ENCODE measurements around the gene USP3.

USP3 gene, protein sequence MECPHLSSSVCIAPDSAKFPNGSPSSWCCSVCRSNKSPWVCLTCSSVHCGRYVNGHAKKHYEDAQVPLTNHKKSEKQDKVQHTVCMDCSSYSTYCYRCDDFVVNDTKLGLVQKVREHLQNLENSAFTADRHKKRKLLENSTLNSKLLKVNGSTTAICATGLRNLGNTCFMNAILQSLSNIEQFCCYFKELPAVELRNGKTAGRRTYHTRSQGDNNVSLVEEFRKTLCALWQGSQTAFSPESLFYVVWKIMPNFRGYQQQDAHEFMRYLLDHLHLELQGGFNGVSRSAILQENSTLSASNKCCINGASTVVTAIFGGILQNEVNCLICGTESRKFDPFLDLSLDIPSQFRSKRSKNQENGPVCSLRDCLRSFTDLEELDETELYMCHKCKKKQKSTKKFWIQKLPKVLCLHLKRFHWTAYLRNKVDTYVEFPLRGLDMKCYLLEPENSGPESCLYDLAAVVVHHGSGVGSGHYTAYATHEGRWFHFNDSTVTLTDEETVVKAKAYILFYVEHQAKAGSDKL
- long read RNA-seq, donor 1, partial matches to known transcripts: 0 of 4 reads
- long read RNA-seq, donor 1, other reads (novel, unspliced or antisense): 0 of 4 reads
- long read RNA-seq, donor 2, partial matches to known transcripts: 0 of 1 reads
- long read RNA-seq, donor 2, other reads (novel, unspliced or antisense): 0 of 1 reads
- long read RNA-seq, donor 3, full-length matches to known transcripts: 5 of 5 reads
- long read RNA-seq, donor 3, partial matches to known transcripts: 0 of 5 reads
- long read RNA-seq, donor 3, other reads (novel, unspliced or antisense): 0 of 5 reads
- long read RNA-seq, donor 4, full-length matches to known transcripts: 8 of 8 reads
- long read RNA-seq, donor 4, partial matches to known transcripts: 0 of 8 reads
- long read RNA-seq, donor 4, other reads (novel, unspliced or antisense): 0 of 8 reads
- long read RNA-seq, donor 5, partial matches to known transcripts: 0 of 4 reads
- long read RNA-seq, donor 5, other reads (novel, unspliced or antisense): 0 of 4 reads
- long read RNA-seq, donor 6, full-length matches to known transcripts: 5 of 21 reads
- long read RNA-seq, donor 6, partial matches to known transcripts: 16 of 21 reads
- long read RNA-seq, donor 6, other reads (novel, unspliced or antisense): 0 of 21 reads
- long read RNA-seq, donor 7: 0 reads
- long read RNA-seq, donor 8, full-length matches to known transcripts: 8 of 8 reads
- long read RNA-seq, donor 8, partial matches to known transcripts: 0 of 8 reads
- long read RNA-seq, donor 8, other reads (novel, unspliced or antisense): 0 of 8 reads

DNA sequence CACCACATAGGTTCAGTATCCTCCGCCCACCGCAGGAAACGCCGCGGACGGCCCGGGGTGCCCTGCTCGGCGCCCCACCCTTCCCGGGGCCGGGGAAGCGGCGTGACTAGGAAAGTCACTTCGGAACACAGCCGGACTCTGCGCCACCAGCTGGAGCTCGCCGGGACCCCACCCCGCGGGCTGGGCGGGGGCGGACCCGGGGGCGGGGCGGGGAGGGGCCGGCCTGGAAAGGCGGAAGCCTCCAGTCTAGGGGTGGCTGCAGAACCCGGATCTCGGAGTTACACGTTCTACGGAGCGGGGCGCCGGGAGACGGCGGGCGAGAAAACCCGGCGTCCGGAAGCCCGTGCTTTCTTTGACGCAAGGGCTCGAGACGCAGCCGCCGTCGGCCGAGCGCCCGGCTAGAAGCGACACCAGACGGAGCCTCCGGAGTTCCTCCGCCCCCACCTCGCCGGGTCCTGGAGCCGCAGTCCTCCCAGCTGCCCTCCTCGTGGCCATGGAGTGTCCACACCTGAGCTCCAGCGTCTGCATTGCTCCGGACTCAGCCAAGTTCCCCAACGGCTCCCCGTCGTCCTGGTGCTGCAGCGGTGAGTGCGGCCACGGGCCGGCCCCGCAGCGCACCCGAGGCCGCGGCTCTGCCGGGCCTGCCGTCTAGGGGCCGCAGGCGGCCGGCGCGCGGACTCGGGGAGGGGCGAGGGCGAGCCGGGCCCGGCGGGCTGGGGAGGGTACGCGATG is at the start of gene USP3:
Gene USP3, plus strand, starts transcription at position 347 of the 732 bp plus-strand sequence. Its CDS starts 147 bp downstream, at position 494.
- peak; percentile 98 for DNase-seq

GRCh38 chr15:63456258-63456657 is 48.1 kb upstream of the USP3 start:
- DNase-seq: no peak

DNA sequence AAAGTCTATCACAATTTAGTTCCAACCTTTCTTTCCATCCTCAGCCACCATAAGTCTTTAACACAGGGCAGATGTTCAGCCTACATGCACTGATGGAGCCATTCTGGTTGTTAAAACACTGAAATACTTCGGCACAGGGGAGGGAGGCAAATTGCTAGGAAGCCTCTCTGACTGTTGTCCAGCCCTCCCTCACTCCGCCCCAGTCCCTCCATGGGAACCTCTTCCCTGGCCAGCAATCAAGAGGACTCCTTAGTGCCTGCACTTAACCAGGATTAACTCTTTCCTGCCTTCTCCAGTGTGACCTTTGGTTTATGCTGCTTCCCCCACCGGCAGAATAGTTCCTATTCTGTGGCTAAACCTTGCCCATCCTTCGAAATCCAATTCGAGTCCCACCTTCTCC is 47.0 kb upstream of the USP3 start:
- no peak for DNase-seq

DNA sequence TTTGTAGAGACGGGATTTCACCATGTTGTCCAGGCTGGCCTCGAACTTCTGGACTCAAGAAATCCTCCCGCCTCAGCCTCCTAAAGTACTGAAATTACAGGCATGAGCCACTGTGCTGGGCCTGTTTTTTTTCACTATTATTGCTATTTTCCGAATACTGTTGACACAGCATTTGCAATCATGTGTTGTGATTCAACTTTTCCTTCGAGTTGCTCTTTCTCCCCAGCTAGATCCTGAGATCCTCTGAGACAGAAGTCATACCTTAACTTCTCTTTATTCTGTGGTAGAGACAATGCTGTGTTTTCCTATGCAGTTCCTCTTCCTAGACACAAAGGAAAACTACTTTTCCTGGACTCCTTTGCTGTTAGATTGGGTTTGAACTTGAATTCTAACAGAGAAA is 46.4 kb upstream of the USP3 start:
- DNase-seq: no peak

DNA sequence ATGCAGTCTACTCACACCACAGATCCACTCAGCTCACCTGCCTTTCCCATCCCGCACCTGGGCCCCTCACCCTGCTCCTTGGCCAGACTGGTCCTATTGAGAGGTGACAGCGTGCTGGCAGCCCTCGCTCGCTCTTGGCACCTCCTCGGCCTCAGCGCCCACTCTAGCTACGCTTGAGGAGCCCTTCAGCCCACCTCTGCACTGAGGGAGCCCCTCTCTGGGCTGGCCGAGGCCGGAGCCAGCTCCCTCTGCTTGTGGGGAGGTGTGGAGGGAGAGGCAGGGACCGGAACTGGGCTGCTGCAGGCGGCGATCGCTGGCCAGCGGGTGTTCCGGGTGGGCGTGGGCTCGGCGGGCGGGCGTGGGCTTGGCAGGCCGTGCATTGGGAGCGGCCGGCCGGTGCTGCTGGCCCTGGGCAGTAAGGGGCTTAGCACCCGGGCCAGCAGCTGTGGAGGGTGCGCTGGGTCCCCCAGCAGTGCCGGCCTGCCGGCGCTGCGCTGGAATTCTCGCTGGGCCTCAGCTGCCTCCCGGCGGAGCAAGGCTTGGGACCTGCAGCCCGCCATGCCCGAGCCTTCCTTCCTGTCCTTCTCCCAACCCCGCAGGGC is 45.5 kb upstream of the USP3 start:
- no peak for DNase-seq

- no peak for DNase-seq
Measured at GRCh38 chr15:63460210-63461155, 43.9 kb upstream of the USP3 start.

- peak; percentile 43 for DNase-seq
Measured at GRCh38 chr15:63461230-63461985, 43.0 kb upstream of the USP3 start.

- DNase-seq: no peak
Measured at GRCh38 chr15:63462088-63462487, 42.3 kb upstream of the USP3 start.

DNA sequence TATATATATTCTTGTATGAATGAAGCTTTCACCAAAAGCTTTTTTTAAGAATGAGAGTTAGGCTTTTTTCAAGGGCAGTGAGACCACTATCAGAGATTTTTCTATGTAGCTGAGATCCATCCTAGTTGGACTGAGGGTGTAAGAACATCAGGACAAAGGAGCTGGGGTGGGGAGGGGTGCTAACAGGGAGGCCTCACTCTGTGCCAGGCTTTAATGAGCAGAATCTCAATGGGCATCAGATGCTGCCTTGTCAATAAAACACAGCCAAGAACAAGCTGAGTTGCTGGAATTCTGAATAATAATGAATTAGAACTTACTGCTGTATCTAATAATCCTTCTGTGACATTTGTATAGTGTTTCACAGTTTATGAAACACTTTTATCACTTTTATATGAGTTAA is 41.4 kb upstream of the USP3 start:
- DNase-seq: no peak

DNA sequence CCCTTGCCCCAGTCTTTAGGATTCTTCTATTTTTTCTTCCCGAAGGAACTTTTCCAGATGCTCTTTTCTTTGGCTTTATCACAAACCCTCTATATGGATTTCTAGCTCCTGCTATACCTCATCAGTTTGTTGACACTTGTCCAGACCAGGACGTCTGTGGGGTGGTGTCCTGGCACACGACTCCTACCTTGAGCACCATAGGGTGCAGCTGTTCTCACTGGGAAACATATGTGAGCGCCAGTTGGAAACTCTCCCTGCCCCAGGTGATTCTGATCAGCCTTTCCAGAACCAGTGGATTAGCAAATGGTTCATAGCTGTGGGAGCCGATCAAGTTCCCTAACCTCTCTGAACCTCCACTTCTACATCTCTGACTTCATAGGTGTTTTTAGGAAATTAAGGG is 40.6 kb upstream of the USP3 start:
- DNase-seq: no peak

- no peak for DNase-seq
Measured at GRCh38 chr15:63465104-63465503, 39.3 kb upstream of the USP3 start.

GRCh38 chr15:63466378-63467192 is 37.8 kb upstream of the USP3 start:
- peak; percentile 67 for DNase-seq

GRCh38 chr15:63469190-63469589 is 35.2 kb upstream of the USP3 start:
- no peak for DNase-seq

DNA sequence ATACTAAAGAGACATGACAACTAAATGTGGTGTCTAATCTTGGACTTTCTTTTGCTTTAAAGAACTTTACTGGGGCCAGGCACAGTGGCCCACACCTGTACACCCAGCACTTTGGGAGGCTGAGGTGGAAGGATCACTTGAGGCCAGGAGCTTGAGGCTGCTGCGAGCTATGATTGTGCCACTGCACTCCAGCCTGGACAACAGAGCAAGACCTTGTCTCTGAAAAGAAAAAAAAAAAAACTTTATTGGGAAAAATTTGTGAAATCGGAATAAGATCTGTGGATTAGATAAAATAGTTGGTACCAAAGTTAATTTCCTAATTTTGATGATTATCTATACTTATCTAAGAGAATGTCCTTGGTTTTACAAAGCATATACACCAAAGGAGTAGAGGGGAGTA is 34.4 kb upstream of the USP3 start:
- DNase-seq: no peak

DNA sequence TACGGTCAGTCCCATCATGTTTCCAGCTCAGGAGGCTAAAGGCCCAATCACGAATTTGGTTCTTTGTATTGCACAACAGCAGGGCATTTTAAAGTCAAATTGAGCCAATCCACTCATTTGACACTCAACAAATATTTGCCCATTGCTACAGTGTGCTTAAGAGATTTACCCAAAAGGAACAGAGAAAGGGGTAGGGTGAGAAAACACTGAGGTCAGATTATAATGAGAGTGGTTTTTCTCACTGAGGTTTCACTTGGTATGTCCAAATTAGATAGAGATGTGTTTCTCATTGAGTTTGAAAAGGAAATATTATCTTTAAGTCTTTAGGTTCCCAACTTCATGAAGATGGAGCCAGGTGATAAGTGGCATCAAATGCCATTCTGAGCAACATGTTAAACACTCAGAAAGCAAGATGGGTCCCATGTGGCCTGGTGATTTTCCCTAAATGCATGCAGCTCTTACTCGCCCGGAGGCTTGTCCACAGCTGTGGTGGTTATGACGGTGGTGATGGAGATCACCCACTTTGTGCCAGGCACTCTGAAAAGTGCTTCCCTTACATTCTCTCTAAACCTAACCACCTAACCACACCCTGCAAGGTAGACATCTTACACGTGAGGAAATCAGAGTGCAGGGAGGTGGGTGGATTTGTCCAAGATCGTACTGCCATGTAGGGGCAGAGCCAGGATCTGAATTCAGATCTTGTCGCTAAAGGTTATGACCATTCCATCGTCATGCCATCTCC is 31.2 kb upstream of the USP3 start:
- no peak for DNase-seq

DNA sequence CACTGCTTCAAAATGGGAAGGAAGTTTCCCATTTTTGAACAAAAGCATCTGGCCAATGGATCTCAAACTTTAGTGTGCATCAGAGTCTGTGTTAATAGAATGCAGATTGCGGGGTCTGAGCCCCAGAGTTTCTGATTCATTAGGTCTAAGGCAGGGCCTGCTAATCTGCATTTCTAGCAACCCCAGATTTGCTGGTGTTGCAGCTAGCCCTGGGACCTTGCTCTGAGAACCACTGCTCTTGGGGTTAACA is 30.7 kb upstream of the USP3 start:
- DNase-seq: no peak

DNA sequence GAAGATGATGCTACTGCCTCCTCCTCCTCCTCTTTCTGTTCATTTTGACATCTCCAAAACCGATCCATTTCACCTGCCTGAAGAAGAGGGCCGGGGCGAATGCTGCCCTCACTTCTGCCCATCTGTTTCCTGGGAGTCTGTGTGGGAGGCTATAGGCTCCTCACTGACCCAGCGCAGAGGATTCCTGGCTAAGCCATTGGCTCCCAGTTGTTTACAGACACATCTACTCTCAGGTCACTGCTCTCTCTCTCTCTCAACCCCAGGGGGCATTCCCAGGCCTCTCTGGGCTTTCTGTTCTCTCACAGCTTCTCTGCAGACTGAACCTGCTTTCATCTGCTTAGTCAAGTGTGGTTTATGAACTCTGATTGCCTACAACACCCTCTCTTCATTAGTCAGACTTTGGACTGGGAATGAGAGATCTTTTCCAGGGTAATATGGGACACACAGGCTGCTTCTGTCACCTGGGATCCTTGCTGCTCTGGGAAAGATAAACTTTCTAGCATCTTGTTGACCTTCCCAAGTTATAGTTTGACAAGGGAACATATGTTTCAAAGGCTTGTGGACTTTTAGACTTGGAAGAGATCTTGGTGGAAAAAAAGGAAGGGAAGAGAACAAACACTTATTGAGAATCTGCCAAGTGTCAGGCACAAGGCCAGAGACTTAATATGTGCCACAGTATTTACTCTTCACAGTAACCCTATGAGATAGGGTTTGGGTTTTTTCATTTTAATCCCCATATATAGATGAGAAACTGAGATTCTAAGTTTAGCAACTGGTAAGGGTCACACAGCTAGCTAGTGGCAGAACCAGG is 30.2 kb upstream of the USP3 start:
- DNase-seq: peak; percentile 54

Measured in right kidney (tissue), 9 donors.